ENCODE data around the gene RBM17. TPM values are rescaled to one million over a fixed set of nuclear protein-coding genes. Genes with fewer than 3 reads are reported as not detected.
"Not testable (repeated sequence)": the region's sequence is repeated elsewhere in the genome, so short reads cannot be mapped to it uniquely, and the experiment has no call there.

The RBM17 gene
- total RNA-seq, 1 donor from 2014 or later = 176 TPM

DNA sequence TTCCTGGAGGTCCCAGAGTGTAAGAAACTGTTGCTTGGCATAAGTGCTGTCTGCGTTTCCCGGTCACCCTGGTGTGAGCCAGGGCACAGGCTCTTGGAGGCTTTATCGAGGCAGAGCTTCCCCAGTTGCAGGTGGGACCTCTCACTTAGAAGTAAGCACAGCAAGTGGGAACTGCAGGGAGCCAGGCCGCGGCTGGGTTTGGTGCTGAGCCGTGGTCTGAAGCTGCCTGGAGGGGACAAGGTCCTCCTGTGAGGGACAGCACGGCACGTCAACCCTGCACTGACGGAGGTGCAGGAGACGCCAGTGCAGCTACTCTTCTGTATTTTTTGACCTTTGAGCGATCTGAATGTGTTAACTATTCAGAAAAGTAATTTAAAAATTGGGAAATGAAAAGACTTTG lies 58.1 kb downstream of the RBM17 start:
- intact Hi-C loops (cut with micrococcal nuclease) = loop anchor here (10.0 kb wide), 1 partner anchor 1118 kb away; no protein-coding TSS in a partner anchor

DNA sequence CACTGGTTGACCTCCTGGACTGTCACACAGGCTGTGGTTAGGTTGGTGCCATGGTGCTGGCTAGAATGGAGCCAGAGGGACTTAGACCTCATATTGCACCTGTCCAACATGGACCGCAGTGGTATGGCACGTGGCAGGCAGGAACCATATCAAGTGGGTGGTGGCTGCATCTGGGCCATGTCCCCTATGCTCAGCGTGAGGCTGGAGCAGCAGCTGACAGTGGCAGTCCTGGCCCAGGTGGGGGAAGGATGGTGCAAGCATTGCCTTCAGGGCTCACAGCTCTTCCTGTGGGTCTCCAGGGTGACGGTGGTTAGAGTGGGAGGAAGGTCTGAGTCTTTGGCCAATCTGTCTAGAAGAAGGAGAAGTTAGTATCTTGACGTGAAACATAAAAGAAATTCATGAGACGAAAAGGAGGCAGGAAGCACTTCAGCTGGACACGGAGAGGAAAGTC lies 59.4 kb downstream of the RBM17 start:
- intact Hi-C loops (cut with micrococcal nuclease) = loop anchor here (10.0 kb wide), 1 partner anchor 1117 kb away; no protein-coding TSS in a partner anchor

DNA sequence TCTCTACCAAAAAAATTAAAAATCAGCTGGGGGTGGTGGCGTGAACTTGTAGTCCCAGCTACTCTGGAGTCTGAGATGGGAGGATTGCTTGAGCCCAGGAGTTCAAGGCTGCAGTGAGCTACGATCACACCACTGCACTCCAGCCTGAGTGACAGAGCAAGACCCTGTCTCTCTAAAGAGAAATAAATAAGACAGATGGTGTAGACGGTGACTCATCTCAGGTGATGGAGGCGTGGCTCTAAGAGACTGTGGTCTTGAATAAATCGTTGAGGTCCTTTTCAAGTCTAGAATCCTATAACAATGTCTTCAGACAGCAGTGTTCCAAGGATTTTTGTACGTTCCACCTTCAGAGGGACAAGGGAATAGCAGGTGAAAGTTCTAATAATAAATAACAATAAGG lies 60.1 kb downstream of the RBM17 start:
- intact Hi-C loops (cut with micrococcal nuclease) = loop anchor here (10.0 kb wide), 1 partner anchor 1116 kb away; no protein-coding TSS in a partner anchor

DNA sequence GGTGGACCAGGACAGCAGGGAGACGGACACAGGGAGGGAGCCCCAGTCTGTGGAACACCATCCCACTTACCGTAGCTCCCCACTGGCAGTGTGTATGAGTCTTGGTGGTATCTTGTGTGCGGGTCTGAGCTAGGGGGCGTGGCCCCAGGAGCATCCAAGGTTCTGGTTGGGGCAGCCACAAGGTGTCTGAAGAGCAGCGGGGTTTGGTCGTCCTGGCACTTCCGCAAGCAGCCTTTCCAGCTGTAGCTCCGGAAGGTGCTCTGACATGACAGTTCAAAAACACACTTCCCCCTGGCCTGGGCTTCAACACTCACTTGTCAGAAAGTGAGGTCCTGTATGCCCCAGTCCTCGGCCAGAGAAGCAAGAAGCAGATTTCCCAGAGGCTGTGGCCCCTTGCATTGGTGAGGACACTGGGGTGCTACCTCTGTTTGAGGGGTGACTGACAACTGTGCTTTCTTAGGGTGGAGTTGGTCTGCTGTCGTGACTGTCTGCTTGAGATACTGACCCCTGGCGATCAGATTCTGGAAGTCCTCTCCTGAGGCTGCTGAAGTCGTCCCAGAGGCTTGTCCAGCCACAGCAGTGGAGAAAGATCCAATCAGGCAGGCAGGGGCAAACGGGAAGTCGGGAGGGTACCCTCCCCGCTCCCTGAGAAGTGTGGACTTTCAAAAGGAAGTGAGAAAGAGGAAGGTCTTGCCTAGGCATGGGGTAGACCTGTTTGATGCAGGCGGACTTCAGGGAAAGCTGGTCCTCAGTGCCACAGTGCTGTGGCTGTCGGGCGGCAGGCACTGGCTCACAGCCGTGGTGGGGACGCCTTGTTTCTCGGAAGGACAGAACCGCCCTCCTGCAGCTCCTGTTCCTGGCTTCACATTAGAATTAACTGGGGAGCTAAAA lies 62.5 kb downstream of the RBM17 start:
- intact Hi-C loops (cut with micrococcal nuclease) = loop anchor here (1.0 kb wide), 1 partner anchor 42 kb away; no protein-coding TSS in a partner anchor

DNA sequence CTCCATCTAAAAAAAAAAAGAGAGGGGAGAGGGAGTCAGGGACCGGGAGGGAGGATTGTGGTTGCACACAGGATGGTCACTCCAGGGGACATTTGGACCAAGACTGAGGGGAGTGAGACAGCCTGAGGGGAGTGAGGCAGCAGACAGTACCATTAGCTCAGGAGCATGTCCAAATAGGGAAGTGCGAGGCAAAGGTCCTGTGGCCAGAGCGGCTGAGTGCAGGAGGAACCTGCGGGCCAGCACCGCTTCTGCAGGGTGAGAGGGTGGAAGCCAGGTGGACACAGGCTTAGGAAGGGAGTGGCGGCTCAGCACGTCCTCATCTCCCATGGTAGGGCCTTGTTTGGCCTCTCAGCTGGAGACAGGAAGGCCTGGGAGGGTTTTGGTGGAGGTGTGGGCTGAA lies 65.0 kb downstream of the RBM17 start:
- intact Hi-C loops (cut with micrococcal nuclease) = no loop called here

GRCh38 chr10:6154566-6154965 lies 65.7 kb downstream of the RBM17 start:
- intact Hi-C loops (cut with micrococcal nuclease) = no loop called here

GRCh38 chr10:6158276-6158675 lies 69.4 kb downstream of the RBM17 start:
- intact Hi-C loops (cut with micrococcal nuclease) = no loop called here

GRCh38 chr10:6161921-6162320 lies 73.1 kb downstream of the RBM17 start:
- intact Hi-C loops (cut with micrococcal nuclease) = loop anchor here (2.0 to 5.0 kb wide), 2 partner anchors 73 to 350 kb away; partner anchors contain the start of genes GDI2 and RBM17

DNA sequence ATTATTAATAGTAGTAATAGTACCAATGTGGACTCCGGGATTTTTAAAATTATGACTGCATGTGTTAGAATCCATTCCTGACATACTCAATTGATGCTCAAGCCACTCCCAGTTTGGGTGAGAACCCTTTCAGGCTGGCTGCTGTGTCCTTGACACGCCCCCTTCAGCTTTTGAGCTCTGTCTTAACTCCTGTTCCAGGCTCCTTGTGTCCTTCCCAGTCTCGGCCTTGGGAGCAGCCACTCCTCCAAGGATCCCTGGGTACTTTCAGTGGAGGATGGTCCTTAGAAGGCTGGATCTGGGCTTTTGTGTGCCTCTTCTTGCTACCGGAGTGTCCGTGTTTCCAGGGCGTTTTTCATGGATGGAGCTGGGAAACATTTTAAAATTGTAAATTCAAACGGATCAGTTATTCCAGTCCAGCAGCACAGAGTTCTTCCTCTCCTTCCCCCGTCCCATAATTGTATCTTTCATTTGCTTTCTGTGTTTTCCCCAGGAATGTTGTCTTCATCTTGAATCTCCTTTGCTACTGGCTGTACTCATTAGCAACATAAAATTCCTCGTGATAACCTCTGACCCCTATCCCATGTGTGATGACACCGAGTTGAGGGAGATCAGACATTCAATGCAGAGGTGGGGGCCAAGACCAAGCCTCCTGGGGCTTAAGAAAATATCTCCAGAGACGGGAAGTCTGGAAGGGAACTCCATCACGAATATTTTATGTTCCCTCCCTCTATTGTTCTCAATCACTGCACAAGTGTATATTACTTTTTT lies 73.9 kb downstream of the RBM17 start:
- intact Hi-C loops (cut with micrococcal nuclease) = loop anchor here (1.0 to 5.0 kb wide), 4 partner anchors 18 to 350 kb away; partner anchors contain the start of genes GDI2 and RBM17

- intact Hi-C loops (cut with micrococcal nuclease) = loop anchor here (1.0 to 5.0 kb wide), 8 partner anchors 10 to 351 kb away; partner anchors contain the start of genes GDI2 and RBM17
Observed at GRCh38 chr10:6163364-6164270, 74.8 kb downstream of the RBM17 start.

DNA sequence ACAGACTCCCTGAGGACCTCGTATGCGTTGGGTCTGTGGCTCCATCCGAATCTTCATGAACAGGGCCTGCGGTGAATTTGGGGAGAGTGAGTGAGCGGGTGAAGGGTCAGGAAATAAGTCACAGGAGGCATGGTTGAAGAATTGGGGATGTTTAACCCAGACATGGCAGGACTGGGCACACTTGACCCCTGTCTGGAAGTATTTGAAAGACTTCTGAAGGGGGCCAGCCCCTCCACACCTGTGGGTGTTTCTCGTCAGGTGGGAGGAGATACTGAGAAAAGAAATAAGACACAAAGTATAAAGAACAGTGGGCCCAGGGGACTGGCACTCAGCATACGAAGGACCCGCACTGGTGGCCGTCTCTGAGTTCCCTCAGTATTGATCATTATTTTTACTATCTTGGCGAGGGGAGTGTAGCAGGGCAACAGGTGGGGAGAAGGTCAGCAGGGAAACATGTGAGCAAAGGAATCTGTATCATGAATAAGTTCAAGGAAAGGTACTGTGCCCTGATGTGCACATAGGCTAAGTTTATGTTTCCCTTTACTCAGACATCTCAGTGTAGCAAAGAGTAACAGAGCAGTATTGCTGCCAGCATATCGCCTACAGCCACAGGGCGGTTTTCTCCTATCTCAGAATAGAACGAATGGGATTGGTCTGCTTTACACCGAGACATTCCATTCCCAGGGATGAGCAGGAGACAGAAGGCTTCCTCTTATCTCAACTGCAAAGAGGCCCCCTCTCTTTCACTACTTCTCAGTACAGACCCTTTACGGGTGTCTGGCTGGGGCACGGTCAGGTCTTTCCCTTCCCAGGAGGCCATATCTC lies 75.6 kb downstream of the RBM17 start:
- intact Hi-C loops (cut with micrococcal nuclease) = loop anchor here (1.0 to 5.0 kb wide), 5 partner anchors 9 to 352 kb away; partner anchors contain the start of gene GDI2

GRCh38 chr10:6165221-6165725 lies 76.4 kb downstream of the RBM17 start:
- intact Hi-C loops (cut with micrococcal nuclease) = no loop called here

DNA sequence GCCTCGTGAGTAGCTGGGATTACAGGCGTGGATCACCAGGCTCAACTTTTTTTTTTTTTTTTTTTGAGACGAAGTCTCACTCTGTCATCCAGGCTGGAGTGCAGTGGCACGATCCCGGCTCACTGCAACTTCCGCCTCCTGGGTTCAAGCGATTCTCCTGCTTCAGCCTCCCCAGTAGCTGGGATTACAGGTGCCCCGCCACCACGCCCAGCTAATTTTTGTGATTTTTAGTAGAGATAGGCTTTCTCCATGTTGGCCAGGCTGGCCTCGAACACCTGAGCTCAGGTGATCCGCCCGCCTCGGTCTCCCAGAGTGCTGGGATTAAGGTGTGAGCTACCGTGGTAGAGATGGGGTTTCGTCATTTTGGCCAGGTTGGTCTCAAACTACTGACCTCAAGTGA lies 77.1 kb downstream of the RBM17 start:
- intact Hi-C loops (cut with micrococcal nuclease) = not testable (repeated sequence)

Other genes starting within 250 kb of the RBM17 start
- gene ANKRD16, start 199.1 kb upstream of the RBM17 start, total RNA-seq = 5.2 TPM in 2 replicates
- gene FBH1, start 198.8 kb upstream of the RBM17 start, total RNA-seq = 67.1 and 68.9 TPM in 2 replicates
- gene IL15RA, start 111.5 kb upstream of the RBM17 start, total RNA-seq = 29.7 and 31.2 TPM in 2 replicates
- 459 and 464 TPM in 2 replicates for gene IL2RA, start 26.7 kb upstream of the RBM17 start, total RNA-seq
- 81.8 and 84.7 TPM in 2 replicates for gene PFKFB3, start 113.9 kb downstream of the RBM17 start, total RNA-seq